ENCODE measurements around the gene RPL37A. TPM values are rescaled to one million over a fixed set of nuclear protein-coding genes. Genes with fewer than 3 reads are reported as not detected.

Gene RPL37A
- total RNA-seq, 2 donors from 2014 or later: 425 to 1,004 TPM

DNA sequence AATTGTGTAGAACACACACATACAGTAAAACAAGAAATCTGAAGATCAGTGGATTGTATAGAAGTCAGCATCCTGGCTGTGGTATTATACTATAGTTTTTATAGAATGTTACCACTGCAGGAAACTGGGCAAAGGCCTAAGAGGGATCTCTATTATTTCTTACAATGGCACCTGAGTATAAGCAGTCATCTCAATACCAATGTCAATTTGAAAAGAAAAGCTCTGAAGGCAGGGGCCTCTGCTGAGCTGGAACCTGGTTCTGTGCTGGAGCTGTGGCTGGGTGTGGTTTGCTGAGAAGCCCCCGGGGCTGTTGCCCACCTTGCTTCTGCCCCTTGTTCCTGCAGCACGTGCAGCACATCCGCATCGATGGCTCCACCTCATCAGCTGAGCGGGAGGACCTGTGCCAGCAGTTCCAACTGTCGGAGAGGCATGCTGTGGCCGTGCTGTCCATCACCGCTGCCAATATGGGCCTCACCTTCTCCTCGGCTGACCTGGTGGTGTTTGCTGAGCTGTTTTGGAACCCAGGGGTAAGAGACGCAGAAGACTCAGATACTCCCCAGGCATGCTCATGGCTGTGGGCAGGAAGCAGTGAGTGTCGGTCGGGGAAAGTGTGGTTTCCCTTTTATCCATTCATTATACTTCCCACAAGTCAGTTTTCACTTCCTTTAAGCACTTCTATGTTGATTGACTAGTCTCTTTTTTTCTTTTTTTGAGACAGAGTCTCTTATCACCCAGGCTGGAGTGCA is 23.5 kb upstream of the RPL37A start:
- DNase-seq (ENCODE audit: low spot score): no peak
- Histone ChIP-seq H3K27me3 (no peaks in the 10 kb centered on the region), H3K27ac (no peak overlapping the region), H3K9me3 (no peaks in the 10 kb centered on the region), H3K36me3 (peaks cover 35% of the 10 kb centered on the region), H3K4me1 (no peaks in the 10 kb centered on the region), H3K4me3 (no peak overlapping the region)
- TF ChIP-seq CTCF (IDR thresholded peaks at IDR 0.05): no peak

DNA sequence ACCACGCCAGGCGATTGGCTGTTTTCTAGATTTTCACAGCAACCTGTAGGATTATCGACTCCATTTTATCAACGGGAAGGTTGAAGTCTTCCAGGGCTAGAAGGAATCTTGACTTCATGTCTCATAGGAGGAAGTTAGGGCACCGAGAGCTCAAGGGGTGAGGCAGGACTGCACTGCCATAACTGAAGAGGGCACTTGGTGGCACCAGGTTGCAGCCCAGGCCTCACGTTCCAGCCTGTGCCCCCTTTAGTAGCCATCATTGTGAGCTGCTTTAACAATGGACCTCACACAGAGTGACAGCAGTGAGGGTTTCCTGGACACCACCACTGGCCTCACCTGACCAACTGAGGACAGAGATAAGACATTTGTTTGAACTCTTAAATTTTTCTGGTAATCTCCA is 22.9 kb upstream of the RPL37A start:
- no peaks in the 10 kb centered on the region for H3K27me3 ChIP-seq
- no peak for TF ChIP-seq CTCF (IDR thresholded peaks at IDR 0.05)
- H3K9me3 ChIP-seq: no peaks in the 10 kb centered on the region
- no peak for DNase-seq (ENCODE audit: low spot score)
- H3K36me3 ChIP-seq: peaks cover 35% of the 10 kb centered on the region
- H3K4me1 ChIP-seq: no peaks in the 10 kb centered on the region
- no peak overlapping the region for H3K27ac ChIP-seq
- no peak overlapping the region for H3K4me3 ChIP-seq

DNA sequence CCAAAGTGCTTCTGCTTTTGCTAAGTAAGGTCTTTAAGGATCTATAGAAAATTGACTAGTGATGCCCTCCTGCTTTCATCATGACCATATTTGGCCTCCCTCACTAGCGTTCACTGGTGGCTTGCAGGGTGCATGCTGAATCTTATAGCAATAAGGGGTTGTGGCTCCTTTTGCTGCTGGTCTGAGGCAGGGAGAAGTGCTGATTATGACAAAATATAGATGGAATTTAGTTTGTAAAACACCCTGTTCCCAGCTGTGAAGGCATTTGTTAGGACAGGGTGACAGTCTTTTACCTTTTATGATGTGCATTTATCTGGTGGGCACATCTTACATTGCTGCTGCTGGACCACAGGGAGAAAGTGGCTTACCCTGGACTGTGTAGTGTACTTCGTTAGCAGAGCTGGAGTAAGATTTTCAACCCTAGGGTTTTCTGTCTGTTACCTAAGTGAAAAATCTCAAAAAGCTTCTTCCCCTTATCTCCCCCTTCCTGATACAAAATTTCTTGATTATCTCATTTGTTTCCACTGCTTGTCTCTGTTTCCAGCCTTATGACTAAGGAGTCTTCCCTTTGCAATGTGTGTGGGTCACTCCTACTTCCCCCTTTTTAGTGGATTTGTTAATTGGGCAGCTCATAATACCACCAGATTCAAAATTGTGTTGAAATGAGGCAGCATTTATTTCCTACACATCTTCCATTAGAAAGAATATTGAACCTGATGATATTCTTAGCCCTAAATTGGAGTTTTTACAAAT is 21.2 kb upstream of the RPL37A start:
- peaks cover 37% of the 10 kb centered on the region for H3K36me3 ChIP-seq
- no peaks in the 10 kb centered on the region for H3K27me3 ChIP-seq
- no peak overlapping the region for H3K4me3 ChIP-seq
- H3K9me3 ChIP-seq: no peaks in the 10 kb centered on the region
- no peak overlapping the region for H3K27ac ChIP-seq
- no peak for DNase-seq (ENCODE audit: low spot score)
- TF ChIP-seq CTCF (IDR thresholded peaks at IDR 0.05): no peak
- no peaks in the 10 kb centered on the region for H3K4me1 ChIP-seq

- no peaks in the 10 kb centered on the region for H3K4me1 ChIP-seq
- no peak overlapping the region for H3K27ac ChIP-seq
- H3K27me3 ChIP-seq: no peaks in the 10 kb centered on the region
- H3K9me3 ChIP-seq: no peaks in the 10 kb centered on the region
- DNase-seq (ENCODE audit: low spot score): no peak
- H3K36me3 ChIP-seq: peaks cover 44% of the 10 kb centered on the region
- no peak for TF ChIP-seq CTCF (IDR thresholded peaks at IDR 0.05)
- H3K4me3 ChIP-seq: no peak overlapping the region
These were observed 20.5 kb upstream of the RPL37A start for GRCh38 chr2:216478151-216478550.

GRCh38 chr2:216478791-216479190 is 19.9 kb upstream of the RPL37A start:
- no peak overlapping the region for H3K27ac ChIP-seq
- H3K4me1 ChIP-seq: no peaks in the 10 kb centered on the region
- no peaks in the 10 kb centered on the region for H3K27me3 ChIP-seq
- no peaks in the 10 kb centered on the region for H3K9me3 ChIP-seq
- no peak for TF ChIP-seq CTCF (IDR thresholded peaks at IDR 0.05)
- H3K36me3 ChIP-seq: peaks cover 47% of the 10 kb centered on the region
- no peak for DNase-seq (ENCODE audit: low spot score)
- H3K4me3 ChIP-seq: no peak overlapping the region
